ENCODE data around the gene APOA4. TPM values are rescaled to one million over a fixed set of nuclear protein-coding genes. Genes with fewer than 3 reads are reported as not detected.
A peak's percentile ranks its signal among the peaks of the same experiment; 100 is the strongest.

Gene APOA4
- total and polyA plus RNA-seq, 9 of the 15 experiments (the other 6 are each of a cell fraction or from before 2014, with no cell fraction given), result 0.07 TPM; not detected in 8

GRCh38 chr11:116842909-116843308 is 19.8 kb upstream of the APOA4 start:
- Histone ChIP-seq H3K27me3 (ENCODE audit: control insufficient read depth in 2 of 2, insufficient read depth in 2 of 2, low read length in 2 of 2) (no peaks in the 10 kb centered on the region; a peak in 1 of 5 replicates), H3K9ac (ENCODE audit: insufficient read depth in 1 of 2, low read depth in 2 of 2, low read length in 2 of 2) (no peak overlapping the region), H3K9me3 (replicated peaks; ENCODE audit: control insufficient read depth, insufficient read depth, low read depth, low read length) (no peaks in the 10 kb centered on the region), H3K4me3 (no peak overlapping the region), H3K79me2 (ENCODE audit: control insufficient read depth, insufficient read depth, low read length) (no peaks in the 10 kb centered on the region), H3K27ac (ENCODE audit: extremely low read depth, low read depth, low read length) (no peak overlapping the region), H3K9me1 (ENCODE audit: control insufficient read depth, insufficient read depth, low read length) (no peaks in the 10 kb centered on the region), H3K4me2 (ENCODE audit: insufficient read depth, low read length) (no peak overlapping the region), H3K4me1 (replicated peaks in 1 of 2; ENCODE audit: control insufficient read depth in 2 of 2, insufficient read depth in 2 of 2, low read length in 2 of 2) (peaks cover 7 to 13% of the 10 kb centered on the region in 2 experiments; a peak in 3 of 5 replicates), H2AFZ (ENCODE audit: low read depth, low read length) (no peak overlapping the region), H3K36me3 (ENCODE audit: control insufficient read depth, insufficient read depth, low read length) (peaks cover 40% of the 10 kb centered on the region; the same call in 2 of the 3 replicates), H4K20me1 (replicated peaks; ENCODE audit: control insufficient read depth, insufficient read depth, low read length) (no peaks in the 10 kb centered on the region)
- no TSS peak for BruUV-seq (replicated peaks)
- FAIRE-seq (no peak), ATAC-seq (no peak), DNase-seq (ENCODE audit: extremely low read depth in 1 of 4, low spot score in 3 of 4) (no peak)
- intact Hi-C loops (cut with micrococcal nuclease), result no loop called here
- WGBS (ENCODE audit: insufficient coverage, low coverage, missing lambda C conversion rate), result 57% methylated on average over 4 of the region's 4 CpGs
- POLR2A ChIA-PET, result interaction anchor here (0.5 to 1.0 kb wide), 4 partner anchors 8 to 356 kb away, joined by 3 to 5 read pairs (median 4); no protein-coding TSS in a partner anchor
- in situ Hi-C loops (cut with MboI), result no loop called here
- CTCF ChIA-PET (ENCODE audit: low intra/inter-chr PET ratio), result no interaction called here
- no peak for TF ChIP-seq CAMTA2 (CRISPR knock-in tag; conservative IDR thresholded peaks at IDR 0.05)
- peak; percentile 53 for TF ChIP-seq HMBOX1 (IDR thresholded peaks at IDR 0.05)

GRCh38 chr11:116842117-116842516 is 19.0 kb upstream of the APOA4 start:
- FAIRE-seq (no peak), ATAC-seq (no peak), DNase-seq (ENCODE audit: extremely low read depth in 1 of 4, low spot score in 3 of 4) (no peak)
- H3K4me3 ChIP-seq, result no peak overlapping the region
- no peaks in the 10 kb centered on the region for H3K9me1 ChIP-seq (ENCODE audit: control insufficient read depth, insufficient read depth, low read length)
- in situ Hi-C loops (cut with MboI), result no loop called here
- H2AFZ ChIP-seq (ENCODE audit: low read depth, low read length), result no peak overlapping the region
- H3K4me2 ChIP-seq (ENCODE audit: insufficient read depth, low read length), result no peak overlapping the region
- H3K36me3 ChIP-seq (ENCODE audit: control insufficient read depth, insufficient read depth, low read length), result peaks cover 33% of the 10 kb centered on the region; the same call in 2 of the 3 replicates
- no peaks in the 10 kb centered on the region for H3K79me2 ChIP-seq (ENCODE audit: control insufficient read depth, insufficient read depth, low read length)
- H3K9me3 ChIP-seq (replicated peaks; ENCODE audit: control insufficient read depth, insufficient read depth, low read depth, low read length), result no peaks in the 10 kb centered on the region
- CTCF ChIA-PET (ENCODE audit: low intra/inter-chr PET ratio), result no interaction called here
- TF ChIP-seq SMAD3 (CRISPR knock-in tag; conservative IDR thresholded peaks at IDR 0.05), result no peak
- TF ChIP-seq ARHGAP35 (IDR thresholded peaks at IDR 0.05; ENCODE audit: partially characterized antibody), result no peak
- no peak for TF ChIP-seq ZFP91 (CRISPR knock-in tag; IDR thresholded peaks at IDR 0.05)
- no peak for TF ChIP-seq ELF2 (CRISPR knock-in tag; IDR thresholded peaks at IDR 0.05)
- TF ChIP-seq MEF2D (tag; conservative IDR thresholded peaks at IDR 0.05; ENCODE audit: low read depth), result no peak
- TF ChIP-seq HCFC1 (IDR thresholded peaks at IDR 0.05; ENCODE audit: low read depth, low read length), result no peak
- no peak overlapping the region for H3K27ac ChIP-seq (ENCODE audit: extremely low read depth, low read depth, low read length)
- POLR2A ChIA-PET, result interaction anchor here (0.6 kb wide), 1 partner anchor 169 kb away, joined by 5 read pairs; no protein-coding TSS in a partner anchor
- H3K9ac ChIP-seq (ENCODE audit: insufficient read depth in 1 of 2, low read depth in 2 of 2, low read length in 2 of 2), result no peak overlapping the region
- H3K27me3 ChIP-seq (ENCODE audit: control insufficient read depth in 2 of 2, insufficient read depth in 2 of 2, low read length in 2 of 2), result no peaks in the 10 kb centered on the region; a peak in 1 of 5 replicates
- H4K20me1 ChIP-seq (replicated peaks; ENCODE audit: control insufficient read depth, insufficient read depth, low read length), result no peaks in the 10 kb centered on the region
- no TSS peak for BruUV-seq (replicated peaks)
- H3K4me1 ChIP-seq (replicated peaks in 1 of 2; ENCODE audit: control insufficient read depth in 2 of 2, insufficient read depth in 2 of 2, low read length in 2 of 2), result peaks cover 13 to 14% of the 10 kb centered on the region in 2 experiments; a peak in 4 of 5 replicates
- intact Hi-C loops (cut with micrococcal nuclease), result no loop called here
- 72% methylated on average over 4 of the region's 4 CpGs for WGBS (ENCODE audit: insufficient coverage, low coverage, missing lambda C conversion rate)
